GM12864 (cell line): ENCODE measurements around the gene TRMT6.

Source experiments
- DNase-seq: peaks from one replicate; pipeline ENCODE4 v3.0.0-alpha.2; 2011; ENCODE audit warnings: low read depth
- H3K4me3 ChIP-seq: 2 replicates; pipeline ENCODE4 v1.5.1; 2011; ENCODE audit warnings: mild to moderate bottlenecking, low read depth, low read length, control low read depth
- CTCF ChIP-seq: IDR thresholded peaks from 2 replicates; pipeline ENCODE4 v1.5.1; 2011; ENCODE audit warnings: low read depth, mild to moderate bottlenecking, moderate library complexity, low read length, control low read depth, inconsistent platforms; ENCODE audit errors: missing control alignments

Gene TRMT6

DNA sequence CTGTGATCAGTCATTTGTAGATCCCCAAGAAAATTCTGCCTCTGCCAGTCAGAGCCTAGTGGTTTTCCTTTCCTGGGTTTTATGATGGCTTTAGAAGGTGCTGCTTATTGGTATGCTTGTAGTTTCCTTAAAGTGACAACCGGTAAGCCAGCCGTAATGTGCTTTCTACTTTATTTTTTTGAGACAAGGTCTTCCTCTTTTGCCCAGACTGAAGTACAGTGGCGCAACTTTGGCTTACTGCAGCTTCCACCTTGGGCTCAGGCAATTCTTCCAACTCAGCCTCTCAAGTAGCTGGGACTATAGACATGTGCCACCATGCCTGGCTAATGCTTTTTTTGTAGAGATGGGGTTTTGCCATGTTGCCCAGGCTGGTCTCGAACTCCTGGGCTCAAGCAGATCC is 23.6 kb upstream of the TRMT6 start:
- TF ChIP-seq CTCF = no peak

GRCh38 chr20:5973172-5973571 is 22.8 kb upstream of the TRMT6 start:
- no peak for TF ChIP-seq CTCF
- H3K4me3 ChIP-seq = no peak overlapping the region
- DNase-seq = no peak

More for the DNA sequence above, 23.6 kb upstream of the TRMT6 start:
- DNase-seq = no peak
- no peak overlapping the region for H3K4me3 ChIP-seq

DNA sequence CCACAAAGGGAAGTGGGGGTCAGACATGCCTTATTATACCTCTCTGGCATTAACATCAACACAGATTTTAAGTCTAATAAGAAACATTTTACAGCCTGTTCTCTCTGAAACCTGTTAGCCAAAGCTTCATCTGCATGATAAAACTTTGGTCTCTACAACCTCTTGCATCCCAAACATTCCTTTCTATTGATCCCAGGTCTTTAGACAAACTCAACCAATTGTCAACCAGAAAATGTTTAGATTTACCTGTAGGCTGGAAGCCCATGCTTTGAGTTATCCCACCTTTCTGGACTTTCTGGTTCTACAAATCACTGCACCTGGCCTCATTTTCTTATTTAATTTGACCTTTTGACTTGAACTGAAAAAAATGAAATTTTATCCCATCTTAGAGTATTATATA is 20.9 kb upstream of the TRMT6 start:
- H3K4me3 ChIP-seq = no peak overlapping the region
- no peak for TF ChIP-seq CTCF
- DNase-seq = no peak

DNA sequence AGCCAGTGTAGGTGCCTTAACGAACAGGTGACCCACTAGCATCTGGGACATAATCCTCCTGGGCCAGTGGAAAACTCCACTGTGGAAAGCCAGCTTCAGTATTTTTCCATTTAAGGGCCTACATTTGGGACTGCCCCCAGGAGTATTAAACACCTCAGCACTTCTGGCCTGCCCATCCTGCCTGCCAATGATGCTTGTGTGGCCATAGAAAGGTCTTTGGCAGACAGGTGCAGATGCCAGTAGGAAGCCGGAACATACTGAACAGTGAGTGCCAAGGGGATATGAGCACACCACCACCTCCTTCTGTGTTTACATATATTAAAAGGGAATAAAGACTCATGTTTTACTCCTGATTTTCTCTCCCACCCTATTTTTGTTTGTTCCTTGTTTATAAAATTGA is 20.0 kb upstream of the TRMT6 start:
- no peak for TF ChIP-seq CTCF
- DNase-seq = no peak
- H3K4me3 ChIP-seq = no peak overlapping the region

GRCh38 chr20:5969940-5970339 is 19.6 kb upstream of the TRMT6 start:
- no peak for DNase-seq
- H3K4me3 ChIP-seq = no peak overlapping the region
- TF ChIP-seq CTCF = no peak

GRCh38 chr20:5969348-5969935 is 19.1 kb upstream of the TRMT6 start:
- H3K4me3 ChIP-seq = no peak overlapping the region
- TF ChIP-seq CTCF = no peak
- DNase-seq = no peak

- TF ChIP-seq CTCF = no peak
- H3K4me3 ChIP-seq = no peak overlapping the region
- no peak for DNase-seq
Observed at GRCh38 chr20:5968462-5968861, 18.1 kb upstream of the TRMT6 start.
